Ovary (tissue), 3 donors: ENCODE data around the gene ABHD17C.

Source experiments
- CTCF ChIP-seq, 3 donors: fragments of 450-650 bp in 2 of 3; fragments of 200-600 bp in 1 of 3; IDR thresholded peaks; one replicate each; pipeline versions ENCODE4 v1.5.1 to v1.8.0; 2016 to 2022; ENCODE audit warnings: antibody characterized with exemption in 3 of 3, mild to moderate bottlenecking in 1 of 3
- EP300 ChIP-seq: sonication (generic); formaldehyde crosslinking; IDR thresholded peaks from one replicate; pipeline ENCODE4 v1.6.1; 2017; ENCODE audit warnings: antibody characterized with exemption
- POLR2A ChIP-seq: fragments of 450-650 bp; IDR thresholded peaks from one replicate; pipeline ENCODE4 v1.6.1; 2017; ENCODE audit warnings: antibody characterized with exemption, mild to moderate bottlenecking, moderate library complexity
- donor health status: DM: no; HTN: no; CAD: no.

GRCh38 chr15:80709542-80709941 lies 14.4 kb downstream of the ABHD17C start:
- no peak for TF ChIP-seq EP300
- no peak for TF ChIP-seq CTCF (IDR thresholded peaks at IDR 0.05)
- no peak for TF ChIP-seq POLR2A
